K562 (cell line): ENCODE results near the gene ATP6V0E1. TPM values are rescaled to one million over a fixed set of nuclear protein-coding genes. Genes with fewer than 3 reads are reported as not detected.

Experiments
- ATAC-seq: fragments of 200-7000 bp; cut with Tn5 transposase; 3 replicates; pipeline ENCODE4 v1.9.1; 2020; ENCODE audit warnings: moderate library complexity
- BruUV-seq: library from RNA; stranded (reverse); fragments of 400-500 nt; replicated peaks from 2 replicates; lab custom pipeline; 2021; lab: Mats Ljungman, UMichigan
- CTCF ChIA-PET: fragments of 300-600 bp; formaldehyde crosslinking; extraction: SDS; loops from one replicate; lab custom pipeline; 2021; ENCODE audit warnings: low intra/inter-chr PET ratio; lab: Yijun Ruan, JAX
- POLR2A ChIA-PET: fragments of 300-600, 350-650 bp; sonication (Branson Sonifier 250); formaldehyde crosslinking; extraction: SDS; loops from one replicate; lab custom pipeline; 2021; ENCODE audit warnings: antibody characterized with exemption, inconsistent platforms; lab: Yijun Ruan, JAX
- DNase-seq, 4 experiments: peaks; one replicate each; pipeline versions ENCODE4 v3.0.0 to v3.0.0-alpha.2; 2011 to 2018; ENCODE audit warnings: low spot score in 3 of 4, mixed read lengths in 3 of 4; ENCODE audit errors: extremely low read depth in 1 of 4
- FAIRE-seq: peaks from 2 replicates; lab custom pipeline; 2011; peaks lifted over from hg19 to GRCh38; lab: Jason Lieb, UNC
- H2AFZ ChIP-seq: 2 replicates; pipeline ENCODE4 v1.6.0; 2011; ENCODE audit warnings: low read depth, low read length, control low read depth, inconsistent platforms
- H3K27ac ChIP-seq: fragments of 200-600 bp; 3 replicates; pipeline ENCODE4 v1.8.0; 2011; ENCODE audit warnings: low read depth, mild to moderate bottlenecking, control low read depth, inconsistent platforms, low read length, moderate library complexity, mixed read lengths; ENCODE audit errors: extremely low read depth
- H3K27me3 ChIP-seq, 2 experiments: fragments of 300-600 bp in 1 of 2; 2 replicates in 1 of 2; 3 replicates in 1 of 2; pipeline versions ENCODE4 v1.6.0 to v1.8.0; 2011; ENCODE audit warnings: inconsistent platforms in 2 of 2, low read length in 2 of 2, mild to moderate bottlenecking in 1 of 2, mixed read lengths in 1 of 2, moderate library complexity in 1 of 2; ENCODE audit not compliant: control insufficient read depth in 2 of 2, insufficient read depth in 2 of 2
- H3K36me3 ChIP-seq: fragments of 300-600 bp; 3 replicates; pipeline ENCODE4 v1.8.0; 2011; ENCODE audit warnings: mild to moderate bottlenecking, low read length, inconsistent platforms; ENCODE audit not compliant: control insufficient read depth, insufficient read depth
- H3K4me1 ChIP-seq, 2 experiments: fragments of 200-600 bp in 1 of 2; replicated peaks in 1 of 2; 2 replicates in 1 of 2; 3 replicates in 1 of 2; pipeline versions ENCODE4 v1.5.1 to v1.8.0; 2011; ENCODE audit warnings: inconsistent platforms in 2 of 2, low read length in 2 of 2, mild to moderate bottlenecking in 1 of 2, mixed read lengths in 1 of 2, moderate library complexity in 1 of 2; ENCODE audit not compliant: control insufficient read depth in 2 of 2, insufficient read depth in 2 of 2
- H3K4me2 ChIP-seq: 2 replicates; pipeline ENCODE4 v1.6.1; 2011; ENCODE audit warnings: low read length, control low read depth, inconsistent platforms, mixed read lengths; ENCODE audit not compliant: insufficient read depth
- H3K4me3 ChIP-seq: fragments of 200-600 bp; sonication (generic), shearing (Covaris generic); 2 replicates; pipeline ENCODE4 v1.5.1; 2016; ENCODE audit warnings: control low read depth, inconsistent platforms
- H3K79me2 ChIP-seq: fragments of 200-600 bp; 3 replicates; pipeline ENCODE4 v1.8.0; 2011; ENCODE audit warnings: low read length, inconsistent platforms; ENCODE audit not compliant: control insufficient read depth, insufficient read depth
- H3K9ac ChIP-seq, 2 experiments: 2 replicates each; pipeline versions ENCODE4 v1.6.0 to v1.6.1; 2011; ENCODE audit warnings: low read depth in 2 of 2, low read length in 2 of 2, control low read depth in 1 of 2, inconsistent platforms in 1 of 2, mild to moderate bottlenecking in 1 of 2, mixed read lengths in 1 of 2; ENCODE audit not compliant: insufficient read depth in 1 of 2
- H3K9me1 ChIP-seq: one replicate; pipeline ENCODE4 v1.6.0; 2011; ENCODE audit warnings: inconsistent platforms, mild to moderate bottlenecking, low read length, moderate library complexity; ENCODE audit not compliant: control insufficient read depth, insufficient read depth
- H3K9me3 ChIP-seq: replicated peaks from 2 replicates; pipeline ENCODE4 v1.5.1; 2011; ENCODE audit warnings: low read depth, low read length, inconsistent platforms; ENCODE audit not compliant: control insufficient read depth, insufficient read depth
- H4K20me1 ChIP-seq: replicated peaks from 2 replicates; pipeline ENCODE4 v1.6.1; 2011; ENCODE audit warnings: low read length, inconsistent platforms, mixed read lengths; ENCODE audit not compliant: control insufficient read depth, insufficient read depth
- CREM ChIP-seq: IDR thresholded peaks from 2 replicates; pipeline ENCODE4 v1.6.1; 2014; ENCODE audit warnings: antibody characterized with exemption, low read depth
- EP300 ChIP-seq: IDR thresholded peaks from 2 replicates; pipeline ENCODE4 v1.6.1; 2012; ENCODE audit warnings: low read length, improper control_type of control experiment
- SMC3 ChIP-seq: conservative IDR thresholded peaks from 2 replicates; pipeline ENCODE4 v1.6.1; 2011; ENCODE audit warnings: low read depth, low read length, improper control_type of control experiment; ENCODE audit not compliant: insufficient read depth
- SOX6 ChIP-seq: fragments of 450-650 bp; IDR thresholded peaks from 2 replicates; pipeline ENCODE4 v1.6.1; 2014; ENCODE audit warnings: mild to moderate bottlenecking
- STAG1 ChIP-seq: sonication (generic); formaldehyde crosslinking; IDR thresholded peaks from 2 replicates; pipeline ENCODE4 v1.5.0; 2020; ENCODE audit warnings: missing genetic modification reagents, borderline replicate concordance
- ZNF24 ChIP-seq: fragments of 450-650 bp; IDR thresholded peaks from 2 replicates; pipeline ENCODE4 v1.6.1; 2016
- ZNF584 ChIP-seq: fragments of 200-800 bp; sonication (Bioruptor generic); IDR thresholded peaks from 2 replicates; pipeline ENCODE4 v1.6.1; 2016; ENCODE audit warnings: low read depth, mild to moderate bottlenecking, missing genetic modification characterization, missing compliant biosample characterization
- WGBS: fragments of 100-300 bp; shearing (Covaris generic); methylation state at CpG from one replicate; pipeline ENCODE4 v1.1.6; 2016; ENCODE audit warnings: low coverage, mixed read lengths; ENCODE audit not compliant: insufficient coverage; ENCODE audit errors: missing lambda C conversion rate; 5-methylcytosine and 5-hydroxymethylcytosine counted together
- in situ Hi-C: fragments of 300-500 bp; cut with MboI; formaldehyde crosslinking; loops from 4 replicates; pipeline ENCODE4 v1.15.0; 2018; ENCODE audit warnings: inconsistent platforms, mixed read lengths
- intact Hi-C: fragments of 100-400 bp; cut with micrococcal nuclease; formaldehyde crosslinking; loops from 2 replicates; pipeline ENCODE4 v1.14.2; 2022
- polyA plus RNA-seq, 8 experiments: library from polyadenylated mRNA; depleted of rRNA in 4 of 8; stranded (reverse) in 5 of 8; unstranded in 3 of 8; fragments of >200 nt; fragmentation: Nextera tagmentation in 2 of 8; fragmentation: Illumina TruSeq in 1 of 8; extraction: Ambion mirVana in 2 of 8; extraction: Trizol in 1 of 8; gene quantifications; 2 replicates each; pipeline versions ENCODE4 v1.2.1 to v1.2.3, GENCODE V29; 2011 to 2014; ENCODE audit warnings: inconsistent platforms in 1 of 8, missing spikeins in 1 of 8
- total RNA-seq, 7 experiments: library from RNA; depleted of rRNA in 6 of 7; stranded (reverse); fragments of >200 nt in 6 of 7; fragmentation: Illumina TruSeq in 2 of 7; extraction: Trizol in 2 of 7; gene quantifications; 2 replicates each; pipeline versions ENCODE4 v1.2.1 to v1.2.3, GENCODE V29; 2011 to 2021; ENCODE audit warnings: low replicate concordance in 1 of 7
- TF ChIP-seq, protein P1 (sequence below): sonication (generic); formaldehyde crosslinking; IDR thresholded peaks from 2 replicates; pipeline ENCODE4 v1.8.1; 2023; ENCODE audit warnings: mild to moderate bottlenecking, missing genetic modification reagents
- TF ChIP-seq, protein P2 (sequence below): fragments of 450-650 bp; IDR thresholded peaks from 2 replicates; pipeline ENCODE4 v1.6.1; 2016; ENCODE audit warnings: mild to moderate bottlenecking

ATP6V0E1 gene
- total and polyA plus RNA-seq, 9 of the 15 experiments (the other 6 are each of a cell fraction or from before 2014, with no cell fraction given): 63.8 to 395 (median 112) TPM

GRCh38 chr5:172939071-172939470 is 44.5 kb upstream of the ATP6V0E1 start:
- H3K4me2 ChIP-seq: no peak overlapping the region
- 58% methylated on average over 6 of the region's 10 CpGs for WGBS
- ChIA-PET CTCF (interaction anchor here (0.7 to 1.0 kb wide), 4 partner anchors 19 to 227 kb away, joined by 3 to 5 read pairs (median 4); no protein-coding TSS in a partner anchor), POLR2A (interaction anchor here (0.5 to 2.0 kb wide), 7 partner anchors 13 to 251 kb away, joined by 3 to 6 read pairs (median 3); no protein-coding TSS in a partner anchor)
- H3K4me3 ChIP-seq: no peak overlapping the region
- H3K4me1 ChIP-seq: peaks cover 7 to 12% of the 10 kb centered on the region in 2 experiments; a peak in 4 of 5 replicates
- peak; percentile 91 for ATAC-seq
- H3K27me3 ChIP-seq: no peaks in the 10 kb centered on the region
- BruUV-seq: no TSS peak
- intact Hi-C loops: loop anchor here (5.0 to 10.0 kb wide), 2 partner anchors 343 to 464 kb away; no protein-coding TSS in a partner anchor
- H3K9me3 ChIP-seq: no peaks in the 10 kb centered on the region
- peaks cover 10% of the 10 kb centered on the region; the same call in 1 of the 3 replicates for H3K36me3 ChIP-seq
- H3K9ac ChIP-seq: 0 out of 4 replicates have a peak overlapping the region, but pooled peaks of 1 of the 2 experiments have one; percentile 30
- H2AFZ ChIP-seq: no peak overlapping the region
- FAIRE-seq: peak; percentile 11
- peak; percentile 43 to 67 (median 62) for DNase-seq
- H3K79me2 ChIP-seq: no peaks in the 10 kb centered on the region
- in situ Hi-C loops: no loop called here
- H3K27ac ChIP-seq: no peak overlapping the region
- H4K20me1 ChIP-seq: no peaks in the 10 kb centered on the region
- H3K9me1 ChIP-seq: no peaks in the 10 kb centered on the region
- TF ChIP-seq CREM: 0 out of 2 replicates have a peak, but pooled peaks have one; percentile 23
- TF ChIP-seq, protein P1, sequence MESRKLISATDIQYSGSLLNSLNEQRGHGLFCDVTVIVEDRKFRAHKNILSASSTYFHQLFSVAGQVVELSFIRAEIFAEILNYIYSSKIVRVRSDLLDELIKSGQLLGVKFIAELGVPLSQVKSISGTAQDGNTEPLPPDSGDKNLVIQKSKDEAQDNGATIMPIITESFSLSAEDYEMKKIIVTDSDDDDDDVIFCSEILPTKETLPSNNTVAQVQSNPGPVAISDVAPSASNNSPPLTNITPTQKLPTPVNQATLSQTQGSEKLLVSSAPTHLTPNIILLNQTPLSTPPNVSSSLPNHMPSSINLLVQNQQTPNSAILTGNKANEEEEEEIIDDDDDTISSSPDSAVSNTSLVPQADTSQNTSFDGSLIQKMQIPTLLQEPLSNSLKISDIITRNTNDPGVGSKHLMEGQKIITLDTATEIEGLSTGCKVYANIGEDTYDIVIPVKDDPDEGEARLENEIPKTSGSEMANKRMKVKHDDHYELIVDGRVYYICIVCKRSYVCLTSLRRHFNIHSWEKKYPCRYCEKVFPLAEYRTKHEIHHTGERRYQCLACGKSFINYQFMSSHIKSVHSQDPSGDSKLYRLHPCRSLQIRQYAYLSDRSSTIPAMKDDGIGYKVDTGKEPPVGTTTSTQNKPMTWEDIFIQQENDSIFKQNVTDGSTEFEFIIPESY (CRISPR knock-in tag): peak; percentile 98
- peak; percentile 82; the same call in 1 of the 2 replicates for TF ChIP-seq ZNF24
- 0 out of 2 replicates have a peak, but pooled peaks have one; percentile 33 for TF ChIP-seq SMC3
- TF ChIP-seq, protein P2, sequence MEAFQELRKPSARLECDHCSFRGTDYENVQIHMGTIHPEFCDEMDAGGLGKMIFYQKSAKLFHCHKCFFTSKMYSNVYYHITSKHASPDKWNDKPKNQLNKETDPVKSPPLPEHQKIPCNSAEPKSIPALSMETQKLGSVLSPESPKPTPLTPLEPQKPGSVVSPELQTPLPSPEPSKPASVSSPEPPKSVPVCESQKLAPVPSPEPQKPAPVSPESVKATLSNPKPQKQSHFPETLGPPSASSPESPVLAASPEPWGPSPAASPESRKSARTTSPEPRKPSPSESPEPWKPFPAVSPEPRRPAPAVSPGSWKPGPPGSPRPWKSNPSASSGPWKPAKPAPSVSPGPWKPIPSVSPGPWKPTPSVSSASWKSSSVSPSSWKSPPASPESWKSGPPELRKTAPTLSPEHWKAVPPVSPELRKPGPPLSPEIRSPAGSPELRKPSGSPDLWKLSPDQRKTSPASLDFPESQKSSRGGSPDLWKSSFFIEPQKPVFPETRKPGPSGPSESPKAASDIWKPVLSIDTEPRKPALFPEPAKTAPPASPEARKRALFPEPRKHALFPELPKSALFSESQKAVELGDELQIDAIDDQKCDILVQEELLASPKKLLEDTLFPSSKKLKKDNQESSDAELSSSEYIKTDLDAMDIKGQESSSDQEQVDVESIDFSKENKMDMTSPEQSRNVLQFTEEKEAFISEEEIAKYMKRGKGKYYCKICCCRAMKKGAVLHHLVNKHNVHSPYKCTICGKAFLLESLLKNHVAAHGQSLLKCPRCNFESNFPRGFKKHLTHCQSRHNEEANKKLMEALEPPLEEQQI: no peak
- peak; percentile 38; the same call in 1 of the 2 replicates for TF ChIP-seq SOX6
- TF ChIP-seq STAG1 (CRISPR knock-in tag): peak; percentile 14; the same call in 1 of the 2 replicates
- no peak for TF ChIP-seq ZNF584
- TF ChIP-seq EP300: no peak
